GM12872 (cell line): ENCODE measurements around the gene TSPAN15.

ENCODE experiments used
- CTCF ChIP-seq: IDR thresholded peaks from 3 replicates; pipeline ENCODE4 v1.5.1; 2011; ENCODE audit warnings: low read depth, mild to moderate bottlenecking, low read length, moderate library complexity; ENCODE audit not compliant: insufficient read depth

TSPAN15 gene

GRCh38 chr10:69451784-69452251, 553 bp downstream of the TSPAN15 start:
- no peak for TF ChIP-seq CTCF

GRCh38 chr10:69452676-69453415, 1.6 kb downstream of the TSPAN15 start:
- no peak for TF ChIP-seq CTCF

- TF ChIP-seq CTCF, result no peak
These were observed 2.5 kb downstream of the TSPAN15 start for GRCh38 chr10:69453795-69454194.

GRCh38 chr10:69455006-69455763, 3.9 kb downstream of the TSPAN15 start:
- no peak for TF ChIP-seq CTCF

- no peak for TF ChIP-seq CTCF
These were observed 5.8 kb downstream of the TSPAN15 start for GRCh38 chr10:69456880-69457693.

GRCh38 chr10:69457771-69458237, 6.5 kb downstream of the TSPAN15 start:
- TF ChIP-seq CTCF, result no peak
